Stimulated activated CD4-positive, alpha-beta T cell treated with anti-CD3 and anti-CD28 coated beads, Interleukin-4, amount 100 ng/mL, for 24 hours (primary cell): ENCODE results near the gene PDZRN3.
"Not testable (repeated sequence)": the region's sequence is repeated elsewhere in the genome, so short reads cannot be mapped to it uniquely, and the experiment has no call there.

Experiments
- DNase-seq: peaks from one replicate; pipeline ENCODE4 v3.0.0-alpha.2; 2020

PDZRN3 gene

GRCh38 chr3:73586190-73586589 lies 38.6 kb downstream of the PDZRN3 start:
- no peak for DNase-seq

- DNase-seq, result no peak
Measured at GRCh38 chr3:73584873-73585272, 39.9 kb downstream of the PDZRN3 start.

GRCh38 chr3:73582535-73582934 lies 42.2 kb downstream of the PDZRN3 start:
- no peak for DNase-seq

- no peak for DNase-seq
Measured at GRCh38 chr3:73581134-73581846, 43.5 kb downstream of the PDZRN3 start.

GRCh38 chr3:73580343-73580742 lies 44.4 kb downstream of the PDZRN3 start:
- no peak for DNase-seq

- no peak for DNase-seq
Measured at GRCh38 chr3:73577704-73578103, 47.0 kb downstream of the PDZRN3 start.

- DNase-seq, result no peak
Measured at GRCh38 chr3:73576999-73577461, 47.7 kb downstream of the PDZRN3 start.

- DNase-seq, result no peak
Measured at GRCh38 chr3:73575953-73576352, 48.8 kb downstream of the PDZRN3 start.

GRCh38 chr3:73575519-73575918 lies 49.2 kb downstream of the PDZRN3 start:
- no peak for DNase-seq

- no peak for DNase-seq
Measured at GRCh38 chr3:73573204-73573603, 51.5 kb downstream of the PDZRN3 start.

- no peak for DNase-seq
Measured at GRCh38 chr3:73572368-73572767, 52.4 kb downstream of the PDZRN3 start.

- DNase-seq, result no peak
Measured at GRCh38 chr3:73571238-73571794, 53.4 kb downstream of the PDZRN3 start.

GRCh38 chr3:73569246-73569760 lies 55.4 kb downstream of the PDZRN3 start:
- DNase-seq, result no peak

GRCh38 chr3:73568371-73568862 lies 56.3 kb downstream of the PDZRN3 start:
- DNase-seq, result no peak

GRCh38 chr3:73565374-73565773 lies 59.4 kb downstream of the PDZRN3 start:
- DNase-seq, result not testable (repeated sequence)

- no peak for DNase-seq
Measured at GRCh38 chr3:73563896-73564582, 60.7 kb downstream of the PDZRN3 start.

GRCh38 chr3:73561494-73561893 lies 63.2 kb downstream of the PDZRN3 start:
- DNase-seq, result no peak

- DNase-seq, result no peak
Measured at GRCh38 chr3:73559749-73560148, 65.0 kb downstream of the PDZRN3 start.

- DNase-seq, result no peak
Measured at GRCh38 chr3:73558727-73559075, 66.0 kb downstream of the PDZRN3 start.

- DNase-seq, result no peak
Measured at GRCh38 chr3:73557986-73558726, 66.6 kb downstream of the PDZRN3 start.

- no peak for DNase-seq
Measured at GRCh38 chr3:73556520-73557372, 68.0 kb downstream of the PDZRN3 start.

- DNase-seq, result no peak
Measured at GRCh38 chr3:73555076-73555475, 69.7 kb downstream of the PDZRN3 start.
